ENCODE measurements around the gene GIN1. TPM values are rescaled to one million over a fixed set of nuclear protein-coding genes. Genes with fewer than 3 reads are reported as not detected.

Gene GIN1
- total and polyA plus RNA-seq, 9 of the 15 experiments (the other 6 are each of a cell fraction or from before 2014, with no cell fraction given) = 2.4 to 9.8 (median 7.8) TPM

DNA sequence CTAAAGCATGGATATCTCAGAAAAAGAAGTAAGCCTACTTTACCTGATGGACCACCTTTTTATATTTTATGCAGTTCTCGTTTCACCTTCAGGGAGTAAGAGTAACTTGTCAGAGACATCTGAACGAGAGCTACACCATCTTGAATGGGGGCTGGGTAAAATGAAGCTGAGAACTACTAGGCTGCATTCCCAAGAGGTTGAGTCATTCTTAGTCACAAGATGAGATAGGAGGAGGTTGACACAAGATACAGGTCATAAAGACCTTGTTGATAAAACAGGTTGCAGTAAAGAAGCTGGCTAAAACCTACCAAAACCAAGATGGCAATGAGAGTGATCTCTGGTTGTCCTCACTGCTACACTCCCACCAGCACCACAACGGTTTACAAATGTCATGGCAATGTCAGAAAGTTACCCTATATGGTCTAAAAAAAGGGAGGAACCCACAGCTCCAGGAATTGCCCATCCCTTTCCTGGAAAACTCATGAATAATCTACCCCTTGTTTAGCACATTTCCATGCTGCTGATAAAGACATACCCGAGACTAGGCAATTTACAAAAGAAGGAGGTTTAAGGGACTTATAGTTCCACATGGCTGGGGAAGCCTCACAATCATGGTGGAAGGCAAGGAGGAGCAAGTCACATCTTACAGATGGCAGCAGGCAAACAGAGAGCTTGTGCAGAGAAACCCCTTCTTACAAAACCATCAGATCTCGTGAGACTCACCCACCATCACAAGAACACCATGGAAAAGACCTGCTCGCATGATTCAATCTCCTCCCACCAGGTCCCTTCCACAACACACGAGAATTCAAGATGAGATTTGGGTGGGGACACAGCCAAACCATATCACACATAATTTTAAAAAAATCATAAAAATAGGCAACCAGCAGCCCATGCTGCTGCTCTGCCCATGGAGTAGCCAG is 62.5 kb downstream of the GIN1 start (continued):
- TF ChIP-seq, protein P1, sequence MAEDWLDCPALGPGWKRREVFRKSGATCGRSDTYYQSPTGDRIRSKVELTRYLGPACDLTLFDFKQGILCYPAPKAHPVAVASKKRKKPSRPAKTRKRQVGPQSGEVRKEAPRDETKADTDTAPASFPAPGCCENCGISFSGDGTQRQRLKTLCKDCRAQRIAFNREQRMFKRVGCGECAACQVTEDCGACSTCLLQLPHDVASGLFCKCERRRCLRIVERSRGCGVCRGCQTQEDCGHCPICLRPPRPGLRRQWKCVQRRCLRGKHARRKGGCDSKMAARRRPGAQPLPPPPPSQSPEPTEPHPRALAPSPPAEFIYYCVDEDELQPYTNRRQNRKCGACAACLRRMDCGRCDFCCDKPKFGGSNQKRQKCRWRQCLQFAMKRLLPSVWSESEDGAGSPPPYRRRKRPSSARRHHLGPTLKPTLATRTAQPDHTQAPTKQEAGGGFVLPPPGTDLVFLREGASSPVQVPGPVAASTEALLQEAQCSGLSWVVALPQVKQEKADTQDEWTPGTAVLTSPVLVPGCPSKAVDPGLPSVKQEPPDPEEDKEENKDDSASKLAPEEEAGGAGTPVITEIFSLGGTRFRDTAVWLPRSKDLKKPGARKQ (CRISPR knock-in tag; IDR thresholded peaks at IDR 0.05) = no peak
- no peak for TF ChIP-seq ATF1 (CRISPR knock-in tag; IDR thresholded peaks at IDR 0.05)
- peak; percentile 61 for TF ChIP-seq ATF1 (tag; IDR thresholded peaks at IDR 0.05)
- TF ChIP-seq ZZZ3 (IDR thresholded peaks at IDR 0.05) = no peak
- no peak for TF ChIP-seq CHD4 (IDR thresholded peaks at IDR 0.05; ENCODE audit: insufficient read depth, insufficient replicate concordance, low read depth, low read length, poor library complexity, severe bottlenecking)
- no peak for TF ChIP-seq ZNF184 (CRISPR knock-in tag; IDR thresholded peaks at IDR 0.05)
- TF ChIP-seq PRMT5 (CRISPR knock-in tag; IDR thresholded peaks at IDR 0.05) = no peak
- no peak for TF ChIP-seq TOE1 (IDR thresholded peaks at IDR 0.05; ENCODE audit: borderline replicate concordance)
- TF ChIP-seq TOE1 (CRISPR knock-in tag; IDR thresholded peaks at IDR 0.05; ENCODE audit: borderline replicate concordance, low read depth) = no peak
- no peak for TF ChIP-seq CEBPG (CRISPR knock-in tag; IDR thresholded peaks at IDR 0.05)
- TF ChIP-seq CEBPG (tag; conservative IDR thresholded peaks at IDR 0.05 in 1 of 2, IDR thresholded peaks at IDR 0.05 in 1 of 2) = peak in 1 of 2 experiments; percentile 31; a peak in 1 of 4 replicates
- TF ChIP-seq, protein P2, sequence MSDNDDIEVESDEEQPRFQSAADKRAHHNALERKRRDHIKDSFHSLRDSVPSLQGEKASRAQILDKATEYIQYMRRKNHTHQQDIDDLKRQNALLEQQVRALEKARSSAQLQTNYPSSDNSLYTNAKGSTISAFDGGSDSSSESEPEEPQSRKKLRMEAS (CRISPR knock-in tag; IDR thresholded peaks at IDR 0.05) = no peak
- peak; percentile 56; the same call in 1 of the 2 replicates for TF ChIP-seq SMARCA4 (IDR thresholded peaks at IDR 0.05)
- no peak for TF ChIP-seq HCFC1 (IDR thresholded peaks at IDR 0.05; ENCODE audit: low read depth, low read length)
- TF ChIP-seq MYNN (IDR thresholded peaks at IDR 0.05) = no peak
- no peak for TF ChIP-seq MYNN (CRISPR knock-in tag; IDR thresholded peaks at IDR 0.05)
- no peak for TF ChIP-seq ZFP36 (IDR thresholded peaks at IDR 0.05; ENCODE audit: low read depth, low read length, partially characterized antibody)
- TF ChIP-seq ZNF347 (CRISPR knock-in tag; IDR thresholded peaks at IDR 0.05; ENCODE audit: low read depth) = no peak
- TF ChIP-seq, protein P3, sequence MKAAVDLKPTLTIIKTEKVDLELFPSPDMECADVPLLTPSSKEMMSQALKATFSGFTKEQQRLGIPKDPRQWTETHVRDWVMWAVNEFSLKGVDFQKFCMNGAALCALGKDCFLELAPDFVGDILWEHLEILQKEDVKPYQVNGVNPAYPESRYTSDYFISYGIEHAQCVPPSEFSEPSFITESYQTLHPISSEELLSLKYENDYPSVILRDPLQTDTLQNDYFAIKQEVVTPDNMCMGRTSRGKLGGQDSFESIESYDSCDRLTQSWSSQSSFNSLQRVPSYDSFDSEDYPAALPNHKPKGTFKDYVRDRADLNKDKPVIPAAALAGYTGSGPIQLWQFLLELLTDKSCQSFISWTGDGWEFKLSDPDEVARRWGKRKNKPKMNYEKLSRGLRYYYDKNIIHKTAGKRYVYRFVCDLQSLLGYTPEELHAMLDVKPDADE (conservative IDR thresholded peaks at IDR 0.05; ENCODE audit: control insufficient read depth, low read depth, low read length) = no peak
- TF ChIP-seq HMG20B (CRISPR knock-in tag; IDR thresholded peaks at IDR 0.05) = no peak
- TF ChIP-seq, protein P4, sequence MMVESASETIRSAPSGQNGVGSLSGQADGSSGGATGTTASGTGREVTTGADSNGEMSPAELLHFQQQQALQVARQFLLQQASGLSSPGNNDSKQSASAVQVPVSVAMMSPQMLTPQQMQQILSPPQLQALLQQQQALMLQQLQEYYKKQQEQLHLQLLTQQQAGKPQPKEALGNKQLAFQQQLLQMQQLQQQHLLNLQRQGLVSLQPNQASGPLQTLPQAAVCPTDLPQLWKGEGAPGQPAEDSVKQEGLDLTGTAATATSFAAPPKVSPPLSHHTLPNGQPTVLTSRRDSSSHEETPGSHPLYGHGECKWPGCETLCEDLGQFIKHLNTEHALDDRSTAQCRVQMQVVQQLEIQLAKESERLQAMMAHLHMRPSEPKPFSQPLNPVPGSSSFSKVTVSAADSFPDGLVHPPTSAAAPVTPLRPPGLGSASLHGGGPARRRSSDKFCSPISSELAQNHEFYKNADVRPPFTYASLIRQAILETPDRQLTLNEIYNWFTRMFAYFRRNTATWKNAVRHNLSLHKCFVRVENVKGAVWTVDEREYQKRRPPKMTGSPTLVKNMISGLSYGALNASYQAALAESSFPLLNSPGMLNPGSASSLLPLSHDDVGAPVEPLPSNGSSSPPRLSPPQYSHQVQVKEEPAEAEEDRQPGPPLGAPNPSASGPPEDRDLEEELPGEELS (CRISPR knock-in tag; IDR thresholded peaks at IDR 0.05; ENCODE audit: borderline replicate concordance) = no peak
- TF ChIP-seq ZSCAN29 (IDR thresholded peaks at IDR 0.05) = no peak
- TF ChIP-seq ELF4 (CRISPR knock-in tag; IDR thresholded peaks at IDR 0.05) = peak; percentile 93
